GM21786 (cell line): Measurements from ENCODE around the gene SAP30L.

Experiments
- ATAC-seq: cut with Tn5 transposase; IDR thresholded peaks from one replicate; pipeline ENCODE4 v1.9.1; 2021; ENCODE audit not compliant: unreplicated experiment

Gene SAP30L

GRCh38 chr5:154419236-154419635 is 26.6 kb upstream of the SAP30L start:
- no peak for ATAC-seq

- ATAC-seq: no peak
Observed at GRCh38 chr5:154421868-154422267, 23.9 kb upstream of the SAP30L start.

DNA sequence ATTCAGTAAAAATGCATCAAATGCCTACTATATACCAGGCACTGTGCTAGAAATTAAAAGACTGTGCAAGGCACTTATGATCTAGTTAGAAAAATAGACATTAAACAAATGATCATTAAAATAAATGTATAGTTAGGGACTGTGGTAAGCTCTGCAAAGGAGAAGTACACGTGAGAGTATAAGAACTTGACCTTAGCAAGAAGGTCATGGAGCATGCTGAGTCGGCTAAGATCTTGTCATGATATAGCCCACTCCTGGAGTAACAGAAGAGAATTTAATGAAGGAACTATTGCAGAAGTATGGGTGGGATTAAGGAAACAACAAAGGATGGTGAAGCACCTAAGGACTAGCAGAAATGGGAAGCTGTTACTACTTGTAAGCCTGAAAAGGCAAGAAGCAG is 23.5 kb upstream of the SAP30L start:
- ATAC-seq: no peak

GRCh38 chr5:154428208-154428607 is 17.6 kb upstream of the SAP30L start:
- no peak for ATAC-seq

DNA sequence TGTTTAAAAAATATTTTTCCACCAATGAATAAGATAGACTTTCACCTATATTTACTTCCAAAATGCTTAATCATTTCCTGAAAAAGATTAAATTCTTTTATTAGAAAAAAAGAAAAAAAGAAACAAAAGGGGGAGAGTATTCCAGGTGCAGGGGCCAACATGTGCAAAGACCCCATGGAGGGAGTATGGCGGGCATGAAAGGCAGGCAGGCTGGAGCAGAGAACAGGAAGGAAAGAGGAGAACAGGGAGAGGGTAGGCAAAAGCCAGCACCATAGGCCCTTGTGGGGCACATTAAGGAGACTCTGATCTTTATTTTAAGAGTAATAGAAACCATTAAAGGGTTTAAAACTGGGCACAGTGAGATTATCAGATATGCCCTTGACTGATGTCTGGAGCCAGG is 16.5 kb upstream of the SAP30L start:
- ATAC-seq: no peak

DNA sequence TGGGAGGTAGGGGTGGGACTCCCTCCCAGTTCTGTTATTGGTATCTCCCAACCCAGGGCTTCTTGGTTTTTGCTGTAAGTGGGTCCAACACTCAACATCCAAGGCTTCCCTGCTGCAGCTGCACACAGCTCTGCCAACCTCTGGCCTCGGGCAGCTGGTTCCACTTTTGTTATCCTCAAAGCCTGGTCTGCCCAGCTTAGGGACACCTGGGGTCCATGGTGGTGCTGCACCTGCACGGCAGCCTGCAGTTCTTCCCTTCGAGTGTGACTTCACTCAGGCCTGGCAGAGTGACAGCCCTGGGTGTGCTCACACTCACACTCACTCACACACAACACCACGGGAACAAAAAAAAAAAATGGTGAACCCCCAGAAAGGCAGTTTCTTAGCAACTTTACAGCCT is 15.3 kb upstream of the SAP30L start:
- no peak for ATAC-seq

DNA sequence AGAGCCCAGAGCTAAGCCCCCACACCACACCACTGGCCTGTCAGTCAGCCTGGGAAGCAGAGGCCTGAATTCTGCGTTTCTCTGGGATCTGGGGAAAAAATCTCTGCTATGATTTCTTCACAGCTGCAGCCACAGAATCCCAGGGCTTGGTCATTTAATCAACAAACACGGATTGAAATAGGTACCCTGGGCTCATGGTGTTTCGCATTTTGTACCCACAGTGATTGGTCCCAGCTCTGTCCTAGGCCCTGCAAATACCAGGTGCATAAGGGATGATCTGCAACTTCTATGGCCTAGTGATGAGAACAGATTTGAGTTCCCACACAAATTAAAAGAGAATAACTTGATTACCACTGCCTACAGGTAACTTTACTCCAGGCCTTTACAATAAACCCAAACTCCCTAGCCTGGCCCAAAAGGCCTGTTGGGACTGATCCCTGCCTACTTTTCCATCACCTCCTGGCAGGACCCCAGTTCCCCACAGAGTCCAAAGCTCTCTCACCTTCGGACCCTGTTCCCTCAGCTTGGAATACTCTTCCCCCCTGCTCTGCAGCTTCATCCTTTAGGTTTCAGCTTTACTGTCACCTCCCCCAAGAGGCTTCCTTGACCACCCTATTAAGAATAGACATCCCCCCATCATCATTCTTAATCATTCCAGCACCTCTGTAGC is 14.7 kb upstream of the SAP30L start:
- ATAC-seq: no peak

GRCh38 chr5:154435226-154435625 is 10.6 kb upstream of the SAP30L start:
- ATAC-seq: no peak

GRCh38 chr5:154437281-154437965 is 8.4 kb upstream of the SAP30L start:
- no peak for ATAC-seq

DNA sequence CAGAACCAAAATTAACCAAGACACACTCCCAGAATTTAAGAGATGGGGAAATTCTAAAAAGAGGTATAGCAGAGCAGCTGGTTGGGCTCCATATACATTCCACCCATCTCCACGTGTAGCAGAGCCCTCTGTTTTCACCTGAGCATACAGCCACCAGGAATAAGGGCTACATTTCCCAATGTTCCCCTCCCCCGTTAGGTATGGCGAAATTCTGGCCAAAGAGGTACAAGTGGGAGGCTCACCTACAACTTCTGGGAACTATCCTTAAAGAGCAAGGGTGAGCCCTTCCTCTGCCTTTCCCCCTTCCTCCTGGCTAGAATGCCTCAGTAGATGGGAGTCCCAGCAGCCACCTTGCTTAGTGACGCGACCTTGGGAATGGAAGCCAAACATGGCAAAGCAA is 5.3 kb upstream of the SAP30L start:
- no peak for ATAC-seq

DNA sequence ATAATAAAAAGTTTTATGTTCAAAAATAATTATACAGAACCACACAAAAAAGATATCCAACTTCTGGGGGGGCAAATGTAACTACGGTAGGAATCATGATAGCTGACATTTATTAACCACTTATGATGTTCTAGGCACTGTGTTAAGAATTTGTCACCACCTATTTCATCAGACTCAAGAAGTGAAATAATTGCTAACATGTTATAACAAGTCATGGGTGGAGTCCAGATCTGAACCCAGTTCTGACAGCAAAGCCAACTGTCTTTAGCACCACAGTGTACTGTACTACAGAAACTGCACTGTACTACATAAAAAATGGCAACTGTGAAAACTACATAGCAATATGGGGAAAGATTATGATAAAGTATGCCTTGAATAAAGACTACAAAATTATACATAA is 3.0 kb upstream of the SAP30L start:
- no peak for ATAC-seq

GRCh38 chr5:154444556-154445421 is 1.0 kb upstream of the SAP30L start:
- ATAC-seq: no peak

DNA sequence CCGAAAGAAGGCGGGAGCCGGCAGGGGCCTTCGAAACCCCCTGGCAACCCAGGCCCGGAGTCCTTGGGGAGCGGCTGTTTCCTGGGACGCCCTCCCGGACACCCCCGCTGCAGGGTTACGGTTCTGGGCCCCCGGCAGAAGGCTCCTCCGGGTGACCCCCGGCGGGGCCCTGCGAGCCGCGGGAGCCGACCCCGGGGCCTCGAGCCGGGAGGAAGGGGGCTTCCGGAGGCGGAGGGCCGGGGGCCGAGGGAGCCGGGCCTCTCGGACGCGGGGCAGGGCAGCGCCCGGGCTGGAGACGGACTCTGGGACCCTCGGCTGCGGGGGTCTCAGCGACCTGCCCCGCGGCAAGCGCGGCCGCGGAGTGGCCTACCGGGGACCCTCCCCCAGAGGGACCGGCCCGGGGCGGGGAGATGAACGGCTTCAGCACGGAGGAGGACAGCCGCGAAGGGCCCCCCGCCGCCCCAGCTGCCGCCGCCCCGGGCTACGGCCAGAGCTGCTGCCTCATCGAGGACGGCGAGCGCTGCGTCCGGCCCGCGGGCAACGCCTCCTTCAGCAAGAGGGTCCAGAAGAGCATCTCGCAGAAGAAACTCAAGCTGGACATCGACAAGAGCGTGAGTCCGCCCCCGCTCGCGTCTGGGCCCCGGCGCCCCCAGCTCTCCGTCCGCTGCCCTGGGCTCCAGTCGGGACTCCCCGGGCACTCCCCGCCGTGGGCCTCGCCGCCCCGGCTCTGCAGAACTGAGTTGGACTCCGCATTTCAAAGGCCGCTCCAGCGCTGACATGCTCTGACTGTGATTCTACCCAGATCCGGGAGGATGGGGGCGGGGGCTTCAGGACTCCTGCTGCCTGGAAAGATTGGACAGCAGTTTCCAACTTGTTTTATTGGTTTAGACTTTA is 645 bp downstream of the SAP30L start:
- peak; percentile 9 for ATAC-seq

- no peak for ATAC-seq
Observed at GRCh38 chr5:154447089-154447725, 1.4 kb downstream of the SAP30L start.

DNA sequence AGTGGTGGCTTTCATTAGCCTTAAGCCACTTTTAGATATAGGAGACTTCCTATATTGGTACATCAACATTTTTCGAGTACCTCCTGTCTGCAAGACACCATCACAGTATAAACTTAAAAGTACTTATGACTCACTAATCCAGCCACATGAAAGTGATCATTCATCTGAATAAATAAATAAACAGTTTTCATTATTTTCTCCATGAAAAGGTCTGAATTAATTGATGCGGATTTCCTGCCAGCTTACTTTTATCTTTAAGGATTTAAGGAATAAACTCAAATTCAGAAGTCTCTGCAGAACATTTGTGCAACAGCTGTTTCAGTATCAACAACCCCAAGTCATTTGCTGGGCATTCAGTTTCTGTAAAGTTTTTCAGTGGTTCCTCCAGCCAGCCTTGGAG is 4.0 kb downstream of the SAP30L start:
- no peak for ATAC-seq

DNA sequence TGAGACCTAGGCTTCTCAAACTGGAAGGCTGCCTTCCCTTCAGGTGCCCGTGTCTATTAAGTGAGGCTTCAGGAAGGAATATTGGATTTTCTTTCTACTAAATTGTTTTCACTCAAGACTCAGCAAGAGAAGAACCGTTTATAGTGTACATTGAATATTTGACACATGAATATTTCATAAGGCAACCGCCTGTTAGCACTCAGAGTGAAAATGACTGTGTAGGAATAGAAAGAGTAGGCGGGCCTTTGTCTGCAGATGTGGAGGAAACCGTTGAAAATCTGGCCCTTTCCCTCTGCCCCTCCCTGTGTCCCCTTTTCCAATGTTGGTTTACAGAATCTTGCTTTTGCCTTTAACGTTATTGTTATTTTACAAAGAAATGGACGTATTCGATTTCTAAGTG is 6.2 kb downstream of the SAP30L start:
- ATAC-seq: no peak

DNA sequence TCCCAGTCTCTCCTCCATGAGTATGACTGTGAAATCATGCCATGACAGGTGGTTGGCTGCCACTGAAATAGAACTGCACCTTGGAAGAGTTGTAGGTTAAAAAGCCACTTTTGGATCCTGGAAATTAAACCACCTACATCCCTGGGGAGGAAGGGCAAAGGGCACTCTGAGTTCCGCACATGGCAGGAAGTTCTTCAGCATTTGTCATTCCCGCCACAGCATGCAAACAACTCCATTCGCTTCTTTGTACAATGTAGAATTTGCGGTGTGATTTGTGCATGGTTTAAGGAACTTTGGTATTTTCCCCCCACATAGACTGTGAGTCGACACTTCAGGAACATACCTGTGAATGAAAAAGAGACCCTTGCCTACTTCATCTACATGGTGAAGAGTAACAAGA is 9.8 kb downstream of the SAP30L start:
- ATAC-seq: no peak

GRCh38 chr5:154456540-154456939 is 10.7 kb downstream of the SAP30L start:
- no peak for ATAC-seq

DNA sequence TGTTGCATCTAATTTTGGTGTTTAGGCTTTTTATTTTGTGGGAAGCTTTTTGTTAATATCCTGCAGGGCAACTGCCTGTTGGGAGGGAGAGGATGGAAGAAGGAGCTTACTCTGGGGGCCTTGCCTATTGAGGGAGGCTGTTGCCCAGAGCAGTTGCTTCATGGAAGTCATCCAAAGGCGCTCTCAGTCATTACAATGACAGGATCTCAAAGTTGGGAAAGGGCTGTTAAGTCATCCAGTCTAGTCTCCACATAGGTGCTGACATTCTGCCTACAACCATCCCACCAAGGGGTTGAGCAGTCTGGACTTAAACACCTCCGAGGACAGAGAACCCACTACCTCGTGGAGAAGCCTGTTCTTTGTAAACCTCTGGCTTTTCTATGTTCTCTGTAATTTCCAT is 13.2 kb downstream of the SAP30L start:
- no peak for ATAC-seq

- ATAC-seq: no peak
Observed at GRCh38 chr5:154460172-154460571, 14.4 kb downstream of the SAP30L start.
